B cell (primary cell): Measurements from ENCODE around the gene RDH11. TPM values are rescaled to one million over a fixed set of nuclear protein-coding genes. Genes with fewer than 3 reads are reported as not detected.
"Not testable (repeated sequence)": the region's sequence is repeated elsewhere in the genome, so short reads cannot be mapped to it uniquely, and the experiment has no call there.

Experiments used
- ATAC-seq: fragments of 200-7000 bp; cut with Tn5 transposase; one replicate; pipeline ENCODE4 v1.10.0; 2021; ENCODE audit warnings: low read depth, mild to moderate bottlenecking, moderate number of reproducible peaks, moderate library complexity
- CTCF ChIA-PET: fragments of 350-600 bp; sonication (Branson Sonifier 250); formaldehyde crosslinking; loops from one replicate; lab custom pipeline; 2021; ENCODE audit warnings: antibody characterized with exemption, inconsistent platforms; lab: Charles Lee
- POLR2A ChIA-PET: fragments of 350-600 bp; sonication (Branson Sonifier 250); formaldehyde crosslinking; loops from one replicate; lab custom pipeline; 2021; ENCODE audit warnings: antibody characterized with exemption; lab: Charles Lee
- DNase-seq: peaks from one replicate; pipeline ENCODE4 v3.0.0; 2013
- H2AFZ ChIP-seq: 2 replicates; pipeline ENCODE4 v1.6.1; 2012; ENCODE audit warnings: mild to moderate bottlenecking, low read depth, low read length; ENCODE audit not compliant: insufficient read depth, poor library complexity, severe bottlenecking
- H3K27ac ChIP-seq, 2 donors: 1 replicate in 1 of 2; 2 replicates in 1 of 2; pipeline ENCODE4 v1.5.1; 2012 to 2013; ENCODE audit warnings: low read length in 2 of 2, mild to moderate bottlenecking in 2 of 2, moderate library complexity in 1 of 2
- H3K27me3 ChIP-seq, 4 experiments: fragments of 200-600 bp in 1 of 4; sonication (generic) in 1 of 4; replicated peaks in 1 of 4; 1 replicate in 2 of 4; 2 replicates in 2 of 4; pipeline versions ENCODE4 v1.6.1 to v1.7.0; 2013 to 2016; ENCODE audit warnings: low read length in 3 of 4, mild to moderate bottlenecking in 2 of 4, mixed read lengths in 1 of 4, moderate library complexity in 1 of 4; ENCODE audit not compliant: insufficient read depth in 4 of 4, control insufficient read depth in 3 of 4; ENCODE audit errors: control extremely low read depth in 1 of 4
- H3K36me3 ChIP-seq, 2 experiments: replicated peaks in 1 of 2; 1 replicate in 1 of 2; 2 replicates in 1 of 2; pipeline versions ENCODE4 v1.6.1 to v1.7.1; 2013; ENCODE audit warnings: low read length in 1 of 2; ENCODE audit not compliant: insufficient read depth in 2 of 2, control insufficient read depth in 1 of 2; ENCODE audit errors: control extremely low read depth in 1 of 2, extremely low read depth in 1 of 2
- H3K4me1 ChIP-seq, 2 donors: fragments of 200-600 bp in 1 of 2; sonication (generic) in 1 of 2; 1 replicate in 1 of 2; 2 replicates in 1 of 2; pipeline versions ENCODE4 v1.5.1 to v1.6.1; 2013 to 2017; ENCODE audit warnings: low read length in 2 of 2; ENCODE audit not compliant: control insufficient read depth in 2 of 2, insufficient read depth in 2 of 2
- H3K4me2 ChIP-seq: replicated peaks from 2 replicates; pipeline ENCODE3; 2012; ENCODE audit warnings: mild to moderate bottlenecking, low read depth, low read length; ENCODE audit not compliant: poor library complexity, severe bottlenecking
- H3K4me3 ChIP-seq, 5 experiments: fragments of 200-600 bp in 1 of 5; sonication (generic) in 1 of 5; 1 replicate in 3 of 5; 2 replicates in 2 of 5; pipeline versions ENCODE4 v1.5.1 to v1.7.0; 2011 to 2016; ENCODE audit warnings: low read length in 4 of 5, mild to moderate bottlenecking in 4 of 5, low read depth in 2 of 5, control low read depth in 1 of 5, moderate library complexity in 1 of 5; ENCODE audit not compliant: insufficient read depth in 1 of 5; ENCODE audit errors: control extremely low read depth in 1 of 5, extremely low read depth in 1 of 5
- H3K79me2 ChIP-seq: fragments of 200-600 bp; sonication (generic); one replicate; pipeline ENCODE4 v1.6.0; 2016; ENCODE audit warnings: low read length; ENCODE audit not compliant: control insufficient read depth, insufficient read depth
- H3K9ac ChIP-seq: fragments of 200-600 bp; sonication (generic); 2 replicates; pipeline ENCODE4 v1.6.1; 2017; ENCODE audit warnings: mild to moderate bottlenecking, low read length, moderate library complexity
- H3K9me3 ChIP-seq, 3 donors: one replicate each; pipeline versions ENCODE4 v1.6.1 to v1.7.1; 2013; ENCODE audit warnings: low read length in 2 of 3; ENCODE audit not compliant: control insufficient read depth in 2 of 3, insufficient read depth in 1 of 3; ENCODE audit errors: control extremely low read depth in 1 of 3
- H4K20me1 ChIP-seq: 2 replicates; pipeline ENCODE4 v1.6.0; 2012; ENCODE audit warnings: mild to moderate bottlenecking, low read length; ENCODE audit not compliant: insufficient read depth, control insufficient read depth, poor library complexity, severe bottlenecking
- H3K27ac Mint-ChIP-seq: one replicate; pipeline ENCODE4 v1.8.0; 2021; ENCODE audit warnings: mixed read lengths
- H3K27me3 Mint-ChIP-seq: one replicate; pipeline ENCODE4 v1.8.0; 2021; ENCODE audit warnings: mixed read lengths
- H3K4me1 Mint-ChIP-seq: one replicate; pipeline ENCODE4 v1.8.0; 2021; ENCODE audit warnings: mixed read lengths
- H3K4me3 Mint-ChIP-seq: one replicate; pipeline ENCODE4 v1.8.0; 2021; ENCODE audit warnings: mixed read lengths
- H3K9me3 Mint-ChIP-seq: one replicate; pipeline ENCODE4 v1.8.0; 2022; ENCODE audit warnings: mixed read lengths; ENCODE audit not compliant: insufficient read depth
- CTCF ChIP-seq: fragments of 200-600 bp; IDR thresholded peaks from one replicate; pipeline ENCODE4 v1.8.0; 2022; ENCODE audit warnings: antibody characterized with exemption, mild to moderate bottlenecking
- EZH2 ChIP-seq: IDR thresholded peaks from 2 replicates; pipeline ENCODE4 v1.6.1; 2012; ENCODE audit warnings: borderline replicate concordance, low read depth, mild to moderate bottlenecking, moderate library complexity, low read length; ENCODE audit not compliant: insufficient read depth, poor library complexity, severe bottlenecking
- WGBS: methylation state at CpG from one replicate; pipeline ENCODE4 v1.1.5; 2013; ENCODE audit warnings: missing lambda C conversion rate; ENCODE audit not compliant: insufficient coverage; 5-methylcytosine and 5-hydroxymethylcytosine counted together
- intact Hi-C: fragments of 100-400 bp; cut with micrococcal nuclease; formaldehyde crosslinking; loops from one replicate; pipeline ENCODE4 v1.10.0; 2022
- polyA plus RNA-seq: library from polyadenylated mRNA; depleted of rRNA; stranded (reverse); fragments of >200 nt; gene quantifications from 2 replicates; pipeline ENCODE4 v1.2.3, GENCODE V29; 2012
- total RNA-seq, 2 donors: library from RNA; stranded (reverse); fragments of 120-200 nt in 1 of 2; gene quantifications; 1 replicate in 1 of 2; 2 replicates in 1 of 2; pipeline versions ENCODE4 v1.2.3 to v1.2.4, GENCODE V29; 2013 to 2022

RDH11 gene
- total and polyA plus RNA-seq, 2 donors (not counting 1 experiment from before 2014, with no cell fraction given): 32.8 to 35.2 TPM

GRCh38 chr14:67703997-67704396 is 8.4 kb upstream of the RDH11 start:
- H3K4me2 ChIP-seq: no peak overlapping the region

GRCh38 chr14:67701492-67701891 is 5.9 kb upstream of the RDH11 start, which contains the start of gene RDH12:
Gene RDH12 (plus strand): TSS chr14:67701886. CDS start chr14:67722643, 20,757 bp downstream.
- H4K20me1 ChIP-seq, H3K27ac ChIP-seq, H3K9me3 ChIP-seq, H3K4me1 Mint-ChIP-seq, H3K79me2 ChIP-seq, H3K4me2 ChIP-seq, ATAC-seq, H3K4me1 ChIP-seq, H3K9ac ChIP-seq, H3K9me3 Mint-ChIP-seq, POLR2A ChIA-PET, DNase-seq, H3K4me3 ChIP-seq, H2AFZ ChIP-seq, H3K36me3 ChIP-seq, H3K27me3 ChIP-seq, H3K27ac Mint-ChIP-seq, H3K4me3 Mint-ChIP-seq, H3K27me3 Mint-ChIP-seq: not testable (repeated sequence)
- WGBS: 81% methylated on average over 5 of the region's 8 CpGs
- intact Hi-C loops: loop anchor here (10.0 kb wide), 1 partner anchor 537 kb away; no protein-coding TSS in a partner anchor
- CTCF ChIA-PET: interaction anchor here (0.9 to 12.2 kb wide), 4 partner anchors 12 to 275 kb away, joined by 3 to 392 read pairs (median 40); no protein-coding TSS in a partner anchor

More at GRCh38 chr14:67703997-67704396, 8.4 kb upstream of the RDH11 start:
- intact Hi-C loops: loop anchor here (1.0 to 10.0 kb wide), 6 partner anchors 9 to 539 kb away; partner anchors contain the start of gene RDH11
- Histone ChIP-seq H3K9ac (no peak overlapping the region), H3K27me3 (no peaks in the 10 kb centered on the region), H3K79me2 (no peaks in the 10 kb centered on the region), H2AFZ (peak overlapping the region; percentile 16), H3K27ac (no peak overlapping the region), H3K9me3 (peaks cover 0 to 7% (median 4%) of the 10 kb centered on the region in 3 donors), H3K4me1 (peaks cover 2% of the 10 kb centered on the region in 2 donors), H3K4me3 (no peak overlapping the region), H4K20me1 (no peaks in the 10 kb centered on the region), H3K36me3 (no peaks in the 10 kb centered on the region)
- no peak overlapping the region for H3K4me3 Mint-ChIP-seq
- ChIA-PET POLR2A (no interaction called here), CTCF (interaction anchor here (0.5 to 12.2 kb wide), 41 partner anchors 8 to 1534 kb away, joined by 3 to 392 read pairs (median 4); partner anchors contain the start of genes ATP6V1D, EIF2S1, PIGH and RDH11)
- H3K4me1 Mint-ChIP-seq: peaks cover 4% of the 10 kb centered on the region
- no CpG with 5 or more reads among the region's 3 CpGs for WGBS
- ATAC-seq (no peak), DNase-seq (no peak)
- TF ChIP-seq EZH2 (no peak), CTCF (no peak)
- peaks cover 8% of the 10 kb centered on the region for H3K27me3 Mint-ChIP-seq
- H3K27ac Mint-ChIP-seq: no peak overlapping the region
- no peaks in the 10 kb centered on the region for H3K9me3 Mint-ChIP-seq
